Measurements from ENCODE around the gene FBL.
"Not testable (repeated sequence)": the region's sequence is repeated elsewhere in the genome, so short reads cannot be mapped to it uniquely, and the experiment has no call there.

- TF ChIP-seq RAD21 (IDR thresholded peaks at IDR 0.05; ENCODE audit: low read depth); CTCF (IDR thresholded peaks at IDR 0.05 in 2 of 3, conservative IDR thresholded peaks at IDR 0.05 in 1 of 3; ENCODE audit: borderline replicate concordance in 1 of 3, insufficient read depth in 1 of 3, low read depth in 2 of 3, low read length in 2 of 3); POLR2A (IDR thresholded peaks at IDR 0.05; ENCODE audit: borderline replicate concordance, extremely low read depth, insufficient read depth, insufficient read length); ATF3 (IDR thresholded peaks at IDR 0.05); SIN3A (IDR thresholded peaks at IDR 0.05; ENCODE audit: low read depth): not testable (repeated sequence)
Observed at GRCh38 chr19:39877488-39877887, 31.3 kb upstream of the FBL start.

All from HCT116 (cell line).